Suprapubic skin (tissue), 4 donors: Measurements from ENCODE around the gene MYH14.
A peak's percentile ranks its signal among the peaks of the same experiment; 100 is the strongest.

Source experiments
- CTCF ChIP-seq, 2 donors: fragments of 200-600 bp in 1 of 2; fragments of 450-650 bp in 1 of 2; sonication (generic) in 1 of 2; IDR thresholded peaks; one replicate each; pipeline ENCODE4 v1.5.1; 2016 to 2019; ENCODE audit warnings: antibody characterized with exemption in 2 of 2, mild to moderate bottlenecking in 1 of 2, moderate library complexity in 1 of 2
- EP300 ChIP-seq: sonication (generic); formaldehyde crosslinking; IDR thresholded peaks from one replicate; pipeline ENCODE4 v1.6.1; 2017; ENCODE audit warnings: antibody characterized with exemption
- POLR2A ChIP-seq, 2 donors: fragments of 450-650 bp; IDR thresholded peaks; one replicate each; pipeline ENCODE4 v1.6.1; 2017; ENCODE audit warnings: antibody characterized with exemption in 2 of 2, mild to moderate bottlenecking in 2 of 2, moderate library complexity in 2 of 2
- POLR2AphosphoS5 ChIP-seq, 3 donors: sonication (generic); formaldehyde crosslinking; IDR thresholded peaks; one replicate each; pipeline ENCODE4 v1.6.1; 2017; ENCODE audit warnings: antibody characterized with exemption in 3 of 3

- TF ChIP-seq POLR2A (IDR thresholded peaks at IDR 0.05) (no peak), CTCF (IDR thresholded peaks at IDR 0.05) (peak in 1 of 2 donors; percentile 69), POLR2AphosphoS5 (IDR thresholded peaks at IDR 0.05) (no peak), EP300 (no peak)
Observed at GRCh38 chr19:50252111-50252886, 48.9 kb downstream of the MYH14 start.
